Sigmoid colon (tissue), 4 donors: ENCODE data around the gene CSN3.

Experiments
- EP300 ChIP-seq, 4 donors: sonication (generic); formaldehyde crosslinking; IDR thresholded peaks; one replicate each; pipeline ENCODE4 v1.6.1; 2017; ENCODE audit warnings: antibody characterized with exemption in 4 of 4
- POLR2A ChIP-seq, 2 donors: fragments of 450-650 bp; IDR thresholded peaks; one replicate each; pipeline ENCODE4 v1.6.1; 2016; ENCODE audit warnings: antibody characterized with exemption in 2 of 2, mild to moderate bottlenecking in 2 of 2, moderate library complexity in 2 of 2
- POLR2AphosphoS5 ChIP-seq, 4 donors: sonication (generic); formaldehyde crosslinking; IDR thresholded peaks; one replicate each; pipeline ENCODE4 v1.6.1; 2017; ENCODE audit warnings: antibody characterized with exemption in 4 of 4

DNA sequence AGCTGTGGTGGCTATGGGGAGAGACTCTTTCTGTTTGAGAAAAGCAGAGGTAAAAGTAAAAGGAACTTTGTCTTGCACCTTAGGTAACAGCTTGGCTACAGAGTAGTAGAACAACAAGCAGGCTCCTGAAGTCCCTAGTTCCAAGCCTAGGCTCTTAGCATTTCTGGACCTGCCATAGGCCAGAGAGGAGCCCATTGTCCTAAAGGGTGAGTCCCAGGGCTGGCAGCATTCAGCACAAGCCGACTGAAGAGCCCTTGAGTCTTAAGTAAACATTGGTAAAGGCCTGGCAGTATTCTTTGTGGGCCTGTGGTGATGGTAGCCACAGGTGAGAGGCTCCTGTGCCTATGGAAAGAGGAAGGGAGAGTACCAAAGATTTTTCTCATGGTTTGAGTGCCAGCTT lies 38.2 kb downstream of the CSN3 start:
- TF ChIP-seq POLR2A (IDR thresholded peaks at IDR 0.05): no peak
- TF ChIP-seq EP300 (IDR thresholded peaks at IDR 0.05): no peak
- TF ChIP-seq POLR2AphosphoS5 (IDR thresholded peaks at IDR 0.05): no peak
